Activated T-cell treated with anti-CD3 and anti-CD28 coated beads for 1 hour (primary cell): ENCODE data around the gene DAB2.
A peak's percentile ranks its signal among the peaks of the same experiment; 100 is the strongest.

ENCODE experiments used
- DNase-seq: peaks from one replicate; pipeline ENCODE4 v3.0.0-alpha.2; 2020; ENCODE audit warnings: low read depth

DAB2 gene

DNA sequence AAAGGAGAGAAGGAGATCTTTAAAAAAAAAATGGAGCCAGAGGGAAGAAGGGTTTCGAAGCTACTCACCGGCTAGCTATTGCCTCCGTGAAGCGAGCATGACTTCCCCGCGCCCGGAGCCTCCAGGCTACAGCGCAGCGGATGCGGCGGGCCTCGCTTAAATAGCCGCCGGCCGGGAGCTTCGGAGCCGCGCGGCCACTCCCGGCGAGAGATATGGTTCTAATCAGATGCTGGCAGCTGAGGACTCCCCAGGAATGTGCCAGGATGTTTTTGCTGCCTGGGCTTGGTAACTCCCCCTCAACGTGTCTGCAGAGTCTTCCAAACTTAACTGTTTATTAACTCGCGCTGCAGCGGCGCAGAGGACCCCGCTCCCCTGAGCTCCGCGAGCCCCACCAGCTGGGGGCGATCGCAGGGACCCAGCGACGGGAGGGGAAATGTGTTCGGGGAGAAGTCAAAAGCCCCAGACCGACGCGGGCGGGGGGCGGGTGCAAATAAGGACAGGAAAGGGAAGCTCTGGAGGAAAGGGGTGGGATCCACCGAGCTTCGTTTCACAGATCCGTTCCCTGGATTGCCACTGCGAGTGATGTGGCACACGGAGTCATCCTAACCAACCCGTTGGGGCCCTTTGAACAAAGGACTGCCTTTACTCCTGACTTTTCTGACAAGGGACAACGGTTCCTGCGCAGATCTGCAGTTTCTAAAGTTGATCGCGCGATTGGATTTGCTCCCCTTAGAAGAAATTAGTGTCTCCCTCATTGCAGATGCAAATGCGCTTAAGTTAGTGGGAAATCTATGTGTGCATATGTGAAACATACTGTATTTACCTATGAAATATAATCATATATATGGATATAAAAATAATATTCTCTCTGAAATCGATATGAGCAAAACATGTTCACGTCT is at the start of gene DAB2:
TSS of gene DAB2 (minus strand) at position 245 of the 902 bp plus-strand sequence. CDS start 30,660 bp downstream, outside the sequence.
- DNase-seq, result peak; percentile 11

DNA sequence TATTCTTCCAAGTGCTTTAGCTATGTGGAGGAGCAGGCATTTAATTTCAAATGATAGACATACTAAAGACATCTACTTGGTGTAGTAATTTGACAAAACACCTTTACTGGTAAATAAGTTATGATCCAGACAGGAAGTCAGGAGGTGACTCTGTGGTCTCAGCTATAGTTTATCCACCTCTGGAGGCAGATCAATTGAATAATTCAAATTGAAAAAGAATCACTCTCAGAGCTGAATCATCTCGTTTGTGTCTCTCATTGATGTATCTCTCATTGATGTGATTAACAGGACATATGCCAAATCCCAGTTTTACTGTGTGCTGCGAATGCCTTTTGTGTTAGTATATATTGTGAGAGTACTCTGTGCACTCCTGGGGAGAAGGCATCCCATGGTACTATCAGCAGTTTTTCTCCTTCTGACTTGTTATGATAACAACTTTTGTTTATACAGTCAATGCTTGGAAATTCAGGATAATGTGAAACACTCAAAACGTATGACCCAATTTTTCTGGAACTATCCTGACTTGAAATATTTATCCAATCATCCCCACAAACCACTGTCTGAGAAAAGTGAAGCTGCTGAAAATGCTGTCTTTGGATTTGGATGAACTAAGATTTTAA is 48.5 kb upstream of the DAB2 start:
- no peak for DNase-seq

DNA sequence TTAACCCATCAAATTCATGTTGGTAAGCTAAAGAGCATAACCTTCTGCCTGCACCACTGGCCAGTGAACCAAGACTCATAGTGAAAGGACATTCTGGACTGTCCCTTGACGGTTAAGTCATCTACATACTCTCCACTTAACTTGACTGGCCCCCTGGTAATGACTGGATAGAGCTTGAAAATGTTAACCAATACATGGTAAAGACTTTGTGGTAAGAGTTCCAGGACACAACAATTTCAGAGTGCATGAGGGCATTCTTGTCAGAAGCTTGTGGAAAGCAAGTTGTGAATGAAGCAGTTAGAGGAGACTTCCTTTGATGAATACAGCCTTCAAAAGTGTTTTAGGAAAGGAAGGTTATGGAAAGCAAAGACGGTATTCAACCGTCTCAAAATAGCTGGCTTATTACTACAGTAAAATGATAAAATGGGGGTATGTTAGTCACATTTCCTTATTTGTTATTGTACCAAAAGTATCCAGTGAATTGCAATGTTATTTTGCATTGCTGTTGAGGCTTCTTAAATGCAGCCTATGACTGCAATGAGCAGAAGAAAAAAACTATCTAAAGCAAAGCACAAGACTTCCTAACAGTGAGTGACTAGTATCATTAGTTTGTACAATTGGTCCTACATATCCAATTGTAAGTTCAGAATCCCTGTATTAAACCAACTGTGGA is 47.2 kb upstream of the DAB2 start:
- DNase-seq, result no peak

DNA sequence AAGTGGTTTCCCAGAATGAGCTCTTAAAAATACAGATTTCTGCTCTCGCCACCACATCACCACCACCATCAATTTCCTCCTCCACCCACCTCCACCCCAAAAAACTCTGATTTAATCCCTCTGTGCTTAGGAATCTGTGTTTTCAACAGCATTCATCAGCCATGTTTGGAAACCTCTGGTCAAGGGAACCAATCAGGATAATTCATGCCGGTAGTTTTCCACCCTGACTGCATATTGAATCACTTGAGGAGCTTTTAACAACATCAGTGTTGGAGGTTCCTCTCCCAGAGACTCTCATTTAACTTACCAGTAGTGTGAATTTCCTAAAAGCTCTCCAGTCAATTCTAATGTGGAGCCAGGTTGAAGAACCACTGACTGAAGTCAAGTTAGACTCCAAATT is 46.0 kb upstream of the DAB2 start:
- DNase-seq, result no peak

DNA sequence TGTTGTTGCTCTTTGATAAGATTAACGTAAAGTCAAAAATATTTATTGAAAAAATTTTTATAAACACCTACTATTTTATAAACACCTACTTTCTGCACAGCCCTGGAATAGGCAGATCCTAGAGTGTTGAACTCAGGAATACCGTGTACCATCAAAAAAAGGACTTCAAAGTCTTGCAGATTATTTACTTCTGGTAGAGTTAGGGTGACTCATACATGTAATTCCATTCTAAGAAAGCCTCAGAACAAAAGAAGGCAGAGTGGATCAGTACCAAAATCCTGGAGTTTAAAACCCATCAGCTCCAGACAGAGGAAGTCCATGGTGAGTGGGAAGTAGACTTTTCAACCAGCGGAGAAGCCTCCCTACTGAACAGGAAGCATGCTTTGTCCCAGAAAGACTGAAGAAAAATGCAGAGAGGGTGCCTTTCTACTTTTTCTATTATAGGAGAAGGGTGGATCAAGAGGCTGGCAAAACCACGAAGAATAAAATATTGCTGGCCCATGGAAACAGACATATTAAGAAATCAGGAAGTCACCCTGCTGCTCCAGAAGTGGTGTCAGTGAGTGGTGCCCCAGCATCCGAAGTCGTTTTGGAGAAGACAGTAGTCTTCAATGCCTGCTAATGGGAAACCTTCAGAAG is 45.1 kb upstream of the DAB2 start:
- DNase-seq, result no peak

DNA sequence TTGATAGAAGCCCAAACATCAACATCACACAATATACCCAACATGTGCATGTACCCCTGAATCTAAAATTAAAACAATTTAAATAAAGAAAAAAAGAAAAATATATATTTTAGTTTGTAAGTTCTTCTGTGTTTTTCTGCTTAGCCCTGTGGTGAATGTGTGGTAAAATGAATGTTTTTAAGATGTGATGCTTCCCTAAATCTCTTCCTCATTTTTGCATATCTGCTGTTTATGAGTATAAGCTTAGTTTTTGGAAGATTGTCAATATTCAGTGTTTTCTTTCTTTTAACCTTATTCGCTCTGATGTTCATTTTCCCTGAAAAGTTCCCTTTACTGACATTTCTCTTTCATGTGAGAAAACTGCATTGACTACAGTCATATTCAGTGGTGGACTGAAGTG is 44.4 kb upstream of the DAB2 start:
- no peak for DNase-seq

DNA sequence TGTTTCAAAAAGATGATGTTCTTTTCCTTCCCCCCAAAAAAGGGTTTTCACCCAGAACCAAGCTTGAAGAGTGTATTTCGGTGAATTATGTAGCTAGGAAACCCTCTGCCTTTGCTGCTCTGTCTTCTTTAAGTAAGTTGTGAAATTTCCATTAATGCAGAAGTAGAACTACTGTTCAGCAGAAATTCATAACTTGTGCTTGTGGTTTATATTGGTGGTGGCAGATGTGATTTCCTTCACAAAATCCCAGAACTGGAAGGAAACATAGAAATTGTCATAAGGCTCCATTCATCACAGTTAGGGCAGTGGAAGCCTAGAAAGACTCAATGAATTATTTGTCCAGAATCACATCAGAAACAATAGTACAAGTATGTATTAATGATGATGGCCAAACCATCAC is 42.1 kb upstream of the DAB2 start:
- no peak for DNase-seq

DNA sequence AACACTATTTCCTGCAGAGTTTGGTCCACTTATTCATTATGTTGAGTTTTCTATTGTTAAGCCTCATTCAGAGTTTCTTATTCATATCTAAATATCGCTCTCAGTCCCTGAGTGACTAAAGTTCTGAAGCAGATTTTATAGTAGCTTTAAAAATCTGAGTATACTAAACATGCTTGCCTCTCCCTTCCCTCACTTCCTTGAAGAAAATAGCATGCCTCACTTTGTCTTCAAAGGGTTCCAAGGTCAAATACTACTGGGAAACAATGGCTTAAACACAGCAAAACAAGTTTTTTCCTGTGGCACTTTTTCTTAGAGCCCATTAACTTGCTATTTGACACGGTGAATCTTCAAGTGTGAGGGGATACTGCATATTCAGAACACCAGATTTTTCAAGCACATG is 41.1 kb upstream of the DAB2 start:
- DNase-seq, result no peak

DNA sequence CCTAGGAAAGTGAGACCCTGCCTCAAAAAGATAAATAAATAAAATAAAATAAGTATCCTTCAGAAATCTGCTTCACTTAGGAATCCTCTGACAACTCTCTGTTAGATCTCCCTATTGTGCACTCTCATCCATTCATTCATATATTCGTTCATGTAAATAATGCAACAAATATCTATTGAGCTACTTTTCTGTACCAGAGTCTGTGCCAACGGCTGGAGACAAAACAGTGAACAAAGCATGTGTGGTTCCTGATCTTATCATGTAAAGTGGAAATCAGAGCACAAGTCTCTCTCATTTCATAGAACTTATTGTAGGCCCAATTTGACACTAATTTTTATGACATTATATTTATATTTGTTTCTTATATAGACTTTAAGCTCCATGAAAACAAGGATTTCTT is 40.3 kb upstream of the DAB2 start:
- no peak for DNase-seq

DNA sequence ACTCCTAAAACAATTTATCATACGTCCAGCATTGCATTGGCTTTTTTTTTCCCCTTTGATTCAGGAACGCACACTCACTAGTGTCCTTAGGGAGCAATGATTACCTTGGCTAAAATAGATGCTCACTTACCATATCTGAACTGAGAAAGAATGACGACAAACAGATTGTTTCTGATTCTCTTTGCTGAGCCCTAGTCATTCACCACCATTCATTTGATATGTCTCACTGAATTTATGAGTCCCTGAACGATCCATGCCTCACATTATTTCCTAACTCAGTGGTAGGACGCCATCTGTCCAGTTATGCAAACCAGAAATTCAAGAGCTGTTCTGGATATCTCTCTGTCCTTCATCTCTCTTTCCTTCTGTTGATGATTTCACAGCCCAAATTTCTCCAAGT is 39.3 kb upstream of the DAB2 start:
- DNase-seq, result no peak

DNA sequence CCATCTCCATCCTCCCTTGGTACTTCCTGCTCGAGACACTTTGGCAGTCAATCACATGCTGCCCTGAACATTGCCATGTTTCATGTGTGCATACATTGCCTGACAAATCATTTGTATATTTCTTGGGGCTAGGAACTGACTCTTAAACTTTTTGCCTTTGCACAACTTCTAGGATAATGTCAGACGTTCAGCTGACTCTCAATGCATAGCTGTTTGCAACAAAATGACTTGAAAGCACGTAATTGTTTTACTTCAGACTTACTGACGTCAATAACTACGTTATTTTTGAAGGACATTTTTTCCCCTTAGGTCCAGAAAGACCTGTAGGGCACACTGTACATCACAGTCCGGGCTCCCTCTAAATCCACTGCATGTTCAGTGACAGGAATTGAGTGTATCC is 37.4 kb upstream of the DAB2 start:
- DNase-seq, result no peak

DNA sequence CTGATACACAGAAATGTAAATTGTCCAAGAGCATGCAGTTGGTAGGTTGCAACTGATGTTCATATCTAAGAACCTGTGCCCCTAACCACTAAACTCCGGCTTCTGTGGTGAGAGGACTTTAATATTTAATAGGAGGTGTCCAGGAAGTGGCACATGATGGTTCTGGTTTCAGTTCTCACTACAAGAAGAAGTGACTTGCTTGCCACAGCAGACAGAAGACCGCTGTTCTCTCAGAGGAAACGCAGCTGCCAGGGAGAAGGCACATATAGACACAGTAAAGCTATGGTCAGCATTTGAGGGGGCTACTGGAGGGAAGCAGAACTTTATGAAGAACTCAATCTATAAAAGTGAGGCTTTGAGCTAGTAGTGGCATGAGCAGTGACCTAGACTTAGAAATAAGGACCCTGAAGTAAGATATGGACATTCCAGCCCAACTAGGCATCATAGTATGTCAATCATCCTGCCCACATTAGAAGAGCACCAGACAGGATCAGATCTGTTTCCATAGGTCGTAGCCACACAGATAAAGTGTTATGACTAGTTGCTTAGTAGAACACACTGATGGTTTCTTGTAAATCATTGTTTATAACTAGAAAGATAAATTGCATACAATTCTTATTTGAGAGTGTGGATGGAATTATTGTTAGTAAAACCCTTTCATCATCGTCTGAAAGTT is 36.4 kb upstream of the DAB2 start:
- DNase-seq, result no peak

DNA sequence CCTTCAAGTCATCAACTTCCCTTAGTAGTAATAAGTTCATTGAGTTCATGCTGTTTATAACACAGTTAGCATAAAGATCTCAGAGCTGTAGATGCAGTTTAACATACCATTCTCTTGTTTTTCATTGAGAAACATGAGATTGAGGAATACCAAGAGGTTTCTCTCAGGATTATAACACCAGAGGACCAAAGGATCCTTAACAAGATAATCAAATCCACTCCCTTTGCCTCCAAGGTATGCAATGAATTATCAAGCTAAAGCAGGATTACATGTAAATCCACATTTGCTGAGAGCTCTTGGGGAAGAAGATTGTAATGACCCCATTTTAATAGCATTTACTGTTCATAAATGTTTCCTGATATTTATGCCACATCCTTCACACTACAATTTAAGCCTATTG is 35.1 kb upstream of the DAB2 start:
- no peak for DNase-seq

DNA sequence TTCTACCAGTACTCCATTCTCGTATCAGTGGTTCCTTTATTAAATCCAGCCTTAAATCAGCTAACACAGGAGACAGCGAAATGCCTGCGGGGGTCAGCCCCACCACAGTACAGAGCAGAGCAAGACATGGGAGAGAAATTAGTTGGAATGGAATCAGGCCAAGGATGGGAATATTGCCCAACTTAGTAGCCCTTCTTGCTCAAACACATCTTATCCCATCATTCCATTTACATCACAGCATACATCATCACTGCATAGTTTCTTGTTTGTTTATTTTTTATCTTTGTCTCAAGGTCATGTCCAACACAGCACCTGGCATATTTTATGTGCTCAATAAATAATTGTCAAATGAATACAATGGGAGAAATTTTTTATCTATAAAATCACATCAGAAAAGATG is 34.3 kb upstream of the DAB2 start:
- DNase-seq, result no peak

DNA sequence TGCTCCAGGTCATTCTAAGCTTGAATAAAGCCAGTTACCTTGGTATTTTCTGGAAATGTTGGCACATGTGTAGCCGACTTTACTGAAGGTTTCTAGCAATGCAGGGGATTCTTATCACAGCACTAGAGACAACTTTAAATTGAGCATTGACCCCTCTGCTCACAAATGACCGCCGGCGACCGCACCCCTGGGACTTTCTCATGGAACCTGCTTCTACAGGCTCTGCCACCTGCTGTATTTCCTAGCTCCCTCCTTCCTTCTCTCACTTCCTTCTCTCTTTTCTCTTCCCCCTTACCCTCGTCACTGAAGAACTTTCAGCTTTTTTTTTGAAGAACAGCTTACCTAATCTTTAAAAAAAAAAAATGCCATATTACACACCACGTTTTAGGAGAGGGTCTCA is 30.9 kb upstream of the DAB2 start:
- DNase-seq, result no peak

DNA sequence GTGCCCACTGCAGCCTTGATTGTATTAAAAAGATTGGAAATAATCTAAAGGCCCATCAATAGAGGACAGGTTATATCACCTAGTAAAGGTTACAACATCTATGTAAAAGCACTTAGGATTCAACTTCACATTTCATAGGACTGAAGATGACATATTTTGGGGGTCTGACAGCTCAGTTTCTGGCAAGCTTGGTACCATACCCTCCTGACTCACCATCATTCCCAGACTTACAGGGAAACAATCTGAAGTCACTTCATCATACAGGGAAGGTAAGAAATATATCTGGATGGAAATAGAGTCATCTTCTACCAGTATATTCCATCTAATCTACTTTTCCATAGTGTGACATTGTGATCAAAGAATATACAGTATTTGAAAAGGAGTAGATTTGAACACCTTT is 28.8 kb upstream of the DAB2 start:
- DNase-seq, result no peak

DNA sequence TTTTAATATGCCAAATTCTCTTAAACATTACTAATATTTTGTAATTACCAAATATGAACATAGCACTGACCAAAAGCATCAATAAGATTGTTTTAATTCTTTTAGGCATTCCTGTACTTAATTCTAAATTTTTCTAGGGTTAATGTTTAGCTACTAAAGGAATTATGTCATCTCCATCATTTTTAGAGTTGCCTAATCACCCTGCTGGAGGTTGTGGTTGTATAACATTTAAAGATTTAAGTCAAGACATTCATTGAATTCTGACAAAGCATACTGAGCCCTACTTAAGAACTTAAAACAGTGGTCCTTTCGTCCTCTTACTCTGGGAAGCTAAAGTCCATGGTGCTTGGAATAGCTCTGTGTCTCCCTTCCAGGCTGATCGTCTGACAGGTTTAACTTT is 28.1 kb upstream of the DAB2 start:
- no peak for DNase-seq

DNA sequence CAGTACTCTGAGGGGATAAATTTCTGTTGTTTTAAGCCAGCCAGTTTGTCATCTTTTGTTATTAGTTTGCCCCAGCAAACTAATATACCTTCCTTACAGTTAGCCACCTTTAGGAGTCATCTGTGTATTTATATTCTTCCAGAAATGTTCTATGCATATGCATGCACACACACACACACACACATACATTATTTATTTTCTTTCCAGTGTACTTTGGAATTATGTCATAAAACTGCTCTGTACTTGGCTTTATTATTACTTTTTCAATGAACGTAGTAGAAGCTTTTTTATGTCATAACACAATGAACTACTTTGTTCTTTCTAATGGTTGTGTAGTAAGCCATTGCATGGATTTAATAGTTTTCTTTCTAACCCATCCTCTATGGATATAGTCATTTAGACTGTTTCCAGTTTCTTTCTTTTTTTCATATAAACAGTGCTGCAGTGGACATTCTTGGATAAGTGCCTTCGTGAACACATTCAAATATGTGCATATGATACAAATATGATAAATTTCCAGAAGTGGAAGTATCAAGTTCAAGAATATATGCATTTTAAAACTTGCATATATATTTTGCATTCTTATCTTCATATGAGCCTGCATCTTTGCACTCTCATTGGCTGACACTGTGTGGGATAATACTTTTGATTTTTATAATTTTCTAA is 26.6 kb upstream of the DAB2 start:
- no peak for DNase-seq

DNA sequence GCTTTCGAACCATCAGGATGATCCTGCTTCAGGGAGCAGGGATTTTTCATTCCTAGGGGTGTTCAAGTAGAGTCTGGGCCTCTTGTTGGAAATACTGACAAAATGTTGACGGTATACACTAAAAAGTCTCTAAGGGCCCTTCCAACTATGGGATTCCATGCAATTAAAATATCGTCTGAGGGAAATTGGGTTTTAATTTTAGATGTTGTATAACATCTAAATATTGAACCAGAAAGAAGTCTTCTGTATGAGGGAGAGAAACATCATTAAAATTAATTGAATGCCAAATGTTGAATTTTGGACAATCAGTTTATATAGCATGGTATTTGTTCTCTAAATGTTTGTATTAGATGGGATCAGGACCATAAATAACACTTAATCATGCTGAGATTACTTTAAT is 25.7 kb upstream of the DAB2 start:
- no peak for DNase-seq

DNA sequence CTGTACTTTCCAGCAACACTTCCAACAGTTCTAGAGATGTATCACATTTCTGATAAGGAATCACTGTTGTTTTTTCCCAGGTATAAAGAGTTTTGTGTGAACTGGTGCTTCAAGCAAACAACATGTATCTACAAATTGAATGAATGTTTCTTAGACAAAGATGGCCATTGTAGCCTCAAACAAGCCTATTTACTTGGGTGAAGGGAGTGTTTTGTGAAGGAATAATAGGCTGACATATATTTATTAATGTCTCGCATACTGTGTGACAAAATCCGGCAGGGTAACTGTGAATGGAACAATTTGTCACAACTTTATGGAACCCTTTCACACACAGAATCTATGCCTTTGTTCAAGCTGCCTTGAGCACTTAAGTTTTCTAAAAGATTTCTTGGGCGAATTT is 24.8 kb upstream of the DAB2 start:
- no peak for DNase-seq

DNA sequence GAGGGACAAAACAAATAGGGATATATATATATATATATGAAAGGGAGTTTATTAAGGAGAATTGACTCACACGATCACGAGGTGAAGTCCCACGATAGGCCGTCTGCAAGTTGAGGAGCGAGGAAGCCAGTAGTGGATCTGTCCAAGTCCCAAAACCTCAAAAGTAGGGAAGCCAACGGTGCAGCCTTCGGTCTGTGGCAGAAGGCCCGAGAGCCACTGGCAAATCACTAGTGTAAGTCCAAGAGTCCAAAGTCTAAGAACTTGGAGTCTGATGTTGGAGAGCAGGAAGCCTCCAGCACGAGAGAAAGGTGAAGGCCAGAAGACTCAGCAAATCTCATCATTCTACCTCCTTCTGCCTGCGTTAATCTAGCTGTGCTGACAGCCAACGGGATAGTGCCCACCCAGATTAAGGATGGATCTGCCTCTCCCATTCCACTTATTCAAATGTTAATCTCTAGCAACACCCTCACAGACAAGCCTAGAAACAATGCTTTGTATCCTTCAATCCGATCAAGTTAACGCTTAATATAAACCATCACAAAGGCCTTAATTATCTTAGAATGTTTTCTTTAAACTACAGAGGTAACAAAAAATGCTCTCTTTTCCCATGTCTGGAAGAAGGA is 23.8 kb upstream of the DAB2 start:
- no peak for DNase-seq
